Gastroesophageal sphincter (tissue), 3 donors: ENCODE data around the gene SLC9A5.

ENCODE experiments used
- CTCF ChIP-seq, 4 experiments: fragments of 200-600 bp in 2 of 4; fragments of 450-650 bp in 2 of 4; sonication (generic) in 1 of 4; IDR thresholded peaks; one replicate each; pipeline ENCODE4 v1.5.1; 2017 to 2019; ENCODE audit warnings: antibody characterized with exemption in 4 of 4, mild to moderate bottlenecking in 2 of 4, moderate library complexity in 2 of 4
- POLR2AphosphoS5 ChIP-seq: sonication (generic); formaldehyde crosslinking; IDR thresholded peaks from one replicate; pipeline ENCODE4 v1.6.1; 2017; ENCODE audit warnings: antibody characterized with exemption

GRCh38 chr16:67277294-67277998 is 28.7 kb downstream of the SLC9A5 start:
- TF ChIP-seq POLR2AphosphoS5 (no peak), CTCF (IDR thresholded peaks at IDR 0.05) (no peak)
